Fibroblast of the aortic adventitia (primary cell): ENCODE measurements around the gene GMDS. TPM values are rescaled to one million over a fixed set of nuclear protein-coding genes. Genes with fewer than 3 reads are reported as not detected.

Experiments used
- DNase-seq: peaks from one replicate; pipeline ENCODE4 v3.0.0-alpha.2; 2010; ENCODE audit warnings: low read depth
- H3K4me3 ChIP-seq: 2 replicates; pipeline ENCODE4 v1.5.1; 2011; ENCODE audit warnings: low read depth, mild to moderate bottlenecking, control low read depth, low read length, moderate library complexity
- CTCF ChIP-seq: IDR thresholded peaks from 2 replicates; pipeline ENCODE4 v1.5.1; 2011; ENCODE audit warnings: mild to moderate bottlenecking, low read length, control low read depth, inconsistent platforms; ENCODE audit not compliant: insufficient read depth
- total RNA-seq: library from RNA; depleted of rRNA; stranded (reverse); fragments of >200 nt; gene quantifications from 2 replicates; pipeline ENCODE4 v1.2.3, GENCODE V29; 2012; ENCODE audit warnings: low replicate concordance

The GMDS gene
- total RNA-seq, 1 donor, result 15.9 TPM

- TF ChIP-seq CTCF, result no peak
- DNase-seq, result no peak
- H3K4me3 ChIP-seq, result no peak overlapping the region
Measured at GRCh38 chr6:1641343-1641885, 604.0 kb downstream of the GMDS start.

GRCh38 chr6:1640476-1640875 lies 604.9 kb downstream of the GMDS start:
- DNase-seq, result no peak
- TF ChIP-seq CTCF, result no peak
- H3K4me3 ChIP-seq, result no peak overlapping the region

GRCh38 chr6:1639430-1639829 lies 606.0 kb downstream of the GMDS start:
- DNase-seq, result no peak
- no peak overlapping the region for H3K4me3 ChIP-seq
- TF ChIP-seq CTCF, result no peak

- no peak for DNase-seq
- H3K4me3 ChIP-seq, result no peak overlapping the region
- TF ChIP-seq CTCF, result no peak
Measured at GRCh38 chr6:1636971-1637871, 608.2 kb downstream of the GMDS start.

GRCh38 chr6:1636272-1636825 lies 609.1 kb downstream of the GMDS start:
- no peak for DNase-seq
- H3K4me3 ChIP-seq, result no peak overlapping the region
- no peak for TF ChIP-seq CTCF

GRCh38 chr6:1635305-1636010 lies 609.9 kb downstream of the GMDS start:
- DNase-seq, result no peak
- H3K4me3 ChIP-seq, result no peak overlapping the region
- TF ChIP-seq CTCF, result no peak
